MM.1S (cell line): Measurements from ENCODE around the gene FGF18.

Experiments used
- DNase-seq: peaks from one replicate; pipeline ENCODE4 v3.0.0-alpha.2; 2015
- H2AFZ ChIP-seq: fragments of 300-600 bp; sonication (generic); 2 replicates; pipeline ENCODE4 v1.6.0; 2016; ENCODE audit warnings: antibody characterized with exemption, low read length
- H3F3A ChIP-seq: fragments of 300-600 bp; sonication (generic); 2 replicates; pipeline ENCODE4 v1.6.1; 2016; ENCODE audit warnings: mild to moderate bottlenecking, antibody characterized with exemption, low read length, moderate library complexity, mixed read lengths; ENCODE audit not compliant: insufficient read depth
- H3K27ac ChIP-seq: fragments of 300-600 bp; sonication (generic); 2 replicates; pipeline ENCODE4 v1.5.1; 2016; ENCODE audit warnings: mild to moderate bottlenecking, low read length
- H3K27me3 ChIP-seq: fragments of 300-600 bp; sonication (generic); replicated peaks from 2 replicates; pipeline ENCODE4 v1.6.0; 2016; ENCODE audit warnings: low read length; ENCODE audit not compliant: insufficient read depth
- H3K36me3 ChIP-seq: fragments of 300-600 bp; sonication (generic); replicated peaks from 2 replicates; pipeline ENCODE4 v1.6.1; 2016; ENCODE audit warnings: mild to moderate bottlenecking, low read length, mixed read lengths; ENCODE audit not compliant: insufficient read depth
- H3K4me1 ChIP-seq: fragments of 300-600 bp; sonication (generic); 2 replicates; pipeline ENCODE4 v1.6.1; 2016; ENCODE audit warnings: low read length, mixed read lengths
- H3K4me2 ChIP-seq: fragments of 300-600 bp; sonication (generic); 2 replicates; pipeline ENCODE4 v1.6.0; 2016; ENCODE audit warnings: low read depth, low read length
- H3K4me3 ChIP-seq: fragments of 300-600 bp; sonication (generic); 2 replicates; pipeline ENCODE4 v1.5.1; 2016; ENCODE audit warnings: low read length, mixed read lengths
- H3K79me2 ChIP-seq: fragments of 300-600 bp; sonication (generic); 2 replicates; pipeline ENCODE4 v1.6.1; 2016; ENCODE audit warnings: mixed run types, low read length, mixed read lengths
- H3K9ac ChIP-seq: fragments of 300-600 bp; sonication (generic); 2 replicates; pipeline ENCODE4 v1.6.1; 2016; ENCODE audit warnings: low read length, mixed read lengths
- H3K9me2 ChIP-seq: fragments of 300-600 bp; sonication (generic); replicated peaks from 2 replicates; pipeline ENCODE4 v1.6.1; 2016; ENCODE audit warnings: mild to moderate bottlenecking, low read length, mixed read lengths; ENCODE audit not compliant: insufficient read depth
- H3K9me3 ChIP-seq: fragments of 300-600 bp; sonication (generic); replicated peaks from 2 replicates; pipeline ENCODE4 v1.6.1; 2016; ENCODE audit warnings: mild to moderate bottlenecking, low read length, mixed read lengths; ENCODE audit not compliant: insufficient read depth
- H4K20me1 ChIP-seq: fragments of 300-600 bp; sonication (generic); 2 replicates; pipeline ENCODE4 v1.6.1; 2016; ENCODE audit warnings: mild to moderate bottlenecking, low read length, moderate library complexity, mixed read lengths; ENCODE audit not compliant: insufficient read depth
- EZH2 ChIP-seq: fragments of 300-600 bp; sonication (generic); optimal IDR thresholded peaks from 2 replicates; pipeline ENCODE3; 2017; ENCODE audit warnings: low read depth, mild to moderate bottlenecking, antibody characterized with exemption, low read length, mixed read lengths
- EZH2phosphoT487 ChIP-seq: fragments of 300-600 bp; sonication (generic); IDR thresholded peaks from 2 replicates; pipeline ENCODE4 v1.6.1; 2018; ENCODE audit warnings: antibody characterized with exemption, low read length
- TF ChIP-seq, protein P1 (sequence below): fragments of 300-600 bp; sonication (generic); IDR thresholded peaks from 2 replicates; pipeline ENCODE4 v1.5.1; 2016; ENCODE audit warnings: antibody characterized with exemption, low read length, mixed read lengths

FGF18 gene

DNA sequence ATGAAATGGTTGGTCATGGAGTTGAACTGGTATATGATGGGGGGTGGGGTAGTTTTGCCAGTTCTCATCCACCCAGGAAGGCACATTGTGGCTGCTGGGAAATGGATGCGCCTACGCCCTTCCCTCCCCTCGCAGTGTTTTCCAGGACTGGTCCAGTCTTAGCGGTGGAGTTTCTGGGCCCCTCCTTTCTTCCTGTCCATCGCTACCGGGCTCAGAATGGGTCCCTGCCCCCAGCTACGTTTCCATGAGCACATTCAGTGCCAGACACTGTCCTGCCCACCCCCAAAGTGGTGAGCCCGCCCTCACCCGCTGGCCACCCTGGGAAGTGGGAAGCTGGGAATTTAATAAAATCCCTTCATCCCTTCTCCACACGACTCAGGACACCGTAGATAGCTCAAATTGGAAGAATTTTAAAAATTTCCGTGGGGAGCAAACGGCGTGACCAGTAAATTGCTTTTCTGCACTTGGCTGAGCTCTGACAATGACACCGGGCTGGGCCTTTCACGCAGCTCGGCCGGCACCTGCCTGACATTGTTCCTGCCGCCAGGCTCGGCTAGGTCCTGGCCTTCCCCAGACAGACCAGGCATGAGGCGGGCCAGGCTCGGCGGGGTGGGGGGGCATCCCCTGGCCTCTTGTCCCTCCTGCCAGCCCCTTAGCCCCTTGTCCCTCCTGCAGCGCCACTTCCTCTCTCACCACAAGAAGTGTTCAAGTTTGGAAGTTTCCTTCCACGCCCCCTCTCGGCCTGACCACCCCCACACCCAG, 3.6 kb downstream of the FGF18 start:
- H3K9ac ChIP-seq: no peak overlapping the region
- no peak overlapping the region for H3K4me2 ChIP-seq
- TF ChIP-seq, protein P1, sequence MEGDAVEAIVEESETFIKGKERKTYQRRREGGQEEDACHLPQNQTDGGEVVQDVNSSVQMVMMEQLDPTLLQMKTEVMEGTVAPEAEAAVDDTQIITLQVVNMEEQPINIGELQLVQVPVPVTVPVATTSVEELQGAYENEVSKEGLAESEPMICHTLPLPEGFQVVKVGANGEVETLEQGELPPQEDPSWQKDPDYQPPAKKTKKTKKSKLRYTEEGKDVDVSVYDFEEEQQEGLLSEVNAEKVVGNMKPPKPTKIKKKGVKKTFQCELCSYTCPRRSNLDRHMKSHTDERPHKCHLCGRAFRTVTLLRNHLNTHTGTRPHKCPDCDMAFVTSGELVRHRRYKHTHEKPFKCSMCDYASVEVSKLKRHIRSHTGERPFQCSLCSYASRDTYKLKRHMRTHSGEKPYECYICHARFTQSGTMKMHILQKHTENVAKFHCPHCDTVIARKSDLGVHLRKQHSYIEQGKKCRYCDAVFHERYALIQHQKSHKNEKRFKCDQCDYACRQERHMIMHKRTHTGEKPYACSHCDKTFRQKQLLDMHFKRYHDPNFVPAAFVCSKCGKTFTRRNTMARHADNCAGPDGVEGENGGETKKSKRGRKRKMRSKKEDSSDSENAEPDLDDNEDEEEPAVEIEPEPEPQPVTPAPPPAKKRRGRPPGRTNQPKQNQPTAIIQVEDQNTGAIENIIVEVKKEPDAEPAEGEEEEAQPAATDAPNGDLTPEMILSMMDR: no peak
- no peak for TF ChIP-seq EZH2phosphoT487
- TF ChIP-seq EZH2: no peak
- no peak overlapping the region for H3K27ac ChIP-seq
- 0 out of 2 replicates have a peak, but pooled peaks cover 9% of the 10 kb centered on the region for H3F3A ChIP-seq
- no peak overlapping the region for H2AFZ ChIP-seq
- H3K4me3 ChIP-seq: no peak overlapping the region
- H4K20me1 ChIP-seq: peaks cover 8% of the 10 kb centered on the region; the same call in 1 of the 2 replicates
- no peaks in the 10 kb centered on the region for H3K9me3 ChIP-seq
- H3K27me3 ChIP-seq: 0 out of 2 replicates have a peak, but pooled peaks cover 7% of the 10 kb centered on the region
- no peaks in the 10 kb centered on the region for H3K9me2 ChIP-seq
- DNase-seq: no peak
- no peaks in the 10 kb centered on the region for H3K36me3 ChIP-seq
- peaks cover 11% of the 10 kb centered on the region for H3K4me1 ChIP-seq
- H3K79me2 ChIP-seq: no peaks in the 10 kb centered on the region

DNA sequence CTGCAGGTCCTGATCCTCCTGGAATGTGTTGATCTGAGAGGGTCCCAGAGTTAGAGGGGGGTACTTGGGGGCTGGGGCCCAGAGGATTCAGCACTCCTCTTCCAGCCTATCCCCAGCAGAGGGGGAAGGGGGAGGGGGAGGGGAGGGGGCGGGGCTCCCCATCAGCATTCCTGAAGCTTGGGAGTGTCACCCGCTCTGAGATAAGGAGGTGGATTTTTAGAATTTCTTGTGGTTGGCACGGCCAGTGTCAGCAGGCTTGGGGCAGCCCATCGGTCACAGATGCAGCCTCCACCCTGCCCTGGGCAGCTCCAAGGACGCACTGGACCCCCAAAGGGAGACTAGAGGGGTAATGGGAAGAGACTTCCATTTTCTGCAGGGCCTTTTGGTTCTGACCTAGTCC, 5.3 kb downstream of the FGF18 start:
- no peaks in the 10 kb centered on the region for H3K79me2 ChIP-seq
- TF ChIP-seq, protein P1: no peak
- TF ChIP-seq EZH2phosphoT487 (no peak), EZH2 (no peak)
- H3K9me3 ChIP-seq: no peaks in the 10 kb centered on the region
- no peaks in the 10 kb centered on the region for H3F3A ChIP-seq
- no peak overlapping the region for H3K9ac ChIP-seq
- H3K4me1 ChIP-seq: no peaks in the 10 kb centered on the region
- no peak overlapping the region for H2AFZ ChIP-seq
- H4K20me1 ChIP-seq: no peaks in the 10 kb centered on the region
- no peaks in the 10 kb centered on the region for H3K36me3 ChIP-seq
- H3K4me3 ChIP-seq: no peak overlapping the region
- H3K9me2 ChIP-seq: no peaks in the 10 kb centered on the region
- no peak for DNase-seq
- H3K27ac ChIP-seq: no peak overlapping the region
- H3K27me3 ChIP-seq: 0 out of 2 replicates have a peak, but pooled peaks cover 7% of the 10 kb centered on the region
- no peak overlapping the region for H3K4me2 ChIP-seq

DNA sequence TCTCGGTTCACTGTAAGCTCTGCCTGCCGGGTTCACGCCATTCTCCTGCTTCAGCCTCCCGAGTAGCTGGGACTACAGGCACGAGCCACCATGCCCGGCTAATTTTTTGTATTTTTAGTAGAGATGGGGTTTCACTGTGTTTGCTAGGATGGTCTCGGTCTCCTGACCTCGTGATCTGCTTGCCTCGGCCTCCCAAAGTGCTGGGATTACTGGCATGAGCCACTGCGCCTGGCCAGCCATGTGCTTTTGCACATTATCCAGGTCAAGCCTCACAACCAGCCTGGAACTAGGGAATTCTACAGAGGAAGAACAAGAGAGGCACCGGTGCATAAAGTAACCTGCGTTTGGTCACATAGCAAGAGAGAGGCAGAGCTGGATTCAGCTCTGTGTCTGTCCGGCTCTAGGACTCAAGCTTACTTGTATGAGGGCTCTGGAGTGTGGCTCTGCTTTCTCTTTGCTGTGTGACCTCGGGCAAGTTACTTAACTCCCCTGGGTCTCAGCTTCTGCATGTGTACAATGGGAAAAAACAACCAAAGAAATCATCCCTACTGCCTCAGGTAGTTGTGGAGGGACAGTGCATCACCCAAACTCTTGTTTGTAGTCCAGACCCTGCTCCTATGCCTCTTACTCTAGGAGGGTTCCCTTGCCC, 6.3 kb downstream of the FGF18 start:
- H3K4me1 ChIP-seq: no peaks in the 10 kb centered on the region
- no peaks in the 10 kb centered on the region for H3K9me2 ChIP-seq
- no peaks in the 10 kb centered on the region for H3K79me2 ChIP-seq
- no peak overlapping the region for H2AFZ ChIP-seq
- H3K9me3 ChIP-seq: no peaks in the 10 kb centered on the region
- no peak for DNase-seq
- no peak overlapping the region for H3K4me3 ChIP-seq
- no peaks in the 10 kb centered on the region for H3K36me3 ChIP-seq
- H3K4me2 ChIP-seq: no peak overlapping the region
- H3F3A ChIP-seq: no peaks in the 10 kb centered on the region
- no peaks in the 10 kb centered on the region for H4K20me1 ChIP-seq
- H3K27ac ChIP-seq: no peak overlapping the region
- 0 out of 2 replicates have a peak, but pooled peaks cover 4% of the 10 kb centered on the region for H3K27me3 ChIP-seq
- TF ChIP-seq EZH2phosphoT487 (no peak), EZH2 (no peak)
- TF ChIP-seq, protein P1: no peak
- no peak overlapping the region for H3K9ac ChIP-seq
